ENCODE results near the gene DCC. TPM values are rescaled to one million over a fixed set of nuclear protein-coding genes. Genes with fewer than 3 reads are reported as not detected.

The DCC gene
- total and polyA plus RNA-seq, 2 donors from 2014 or later, result 3.9 TPM; not detected in 1

DNA sequence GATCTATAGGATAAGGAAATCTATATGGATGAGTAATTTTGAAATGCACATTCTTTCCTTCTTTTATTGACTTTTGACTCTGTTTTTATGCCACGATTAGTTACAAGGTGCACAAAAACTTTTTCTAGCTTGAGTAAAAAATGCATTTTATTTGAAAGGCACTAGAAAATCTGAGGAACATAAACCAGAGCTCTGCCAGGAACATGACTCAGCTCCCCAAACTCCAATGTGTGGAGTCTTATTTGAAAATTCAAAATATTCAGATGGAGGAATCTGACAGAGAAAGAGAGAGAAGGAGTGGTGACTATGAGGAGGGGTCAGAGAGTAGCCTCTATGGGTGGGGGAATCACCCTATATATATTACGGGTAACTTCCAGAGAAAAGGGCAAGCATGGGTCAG lies 231.0 kb downstream of the DCC start:
- Histone ChIP-seq H3K4me1 (ENCODE audit: control insufficient read depth in 2 of 3, insufficient read depth in 2 of 3, low read depth in 1 of 3, low read length in 3 of 3) (no peaks in the 10 kb centered on the region), H3K4me3 (ENCODE audit: low read length in 3 of 3) (no peak overlapping the region), H3K36me3 (ENCODE audit: control insufficient read depth in 2 of 3, insufficient read depth in 3 of 3, low read length in 3 of 3) (no peaks in the 10 kb centered on the region), H3K27me3 (ENCODE audit: control insufficient read depth, insufficient read depth, low read length) (no peaks in the 10 kb centered on the region), H3K27ac (ENCODE audit: low read depth in 2 of 2, low read length in 2 of 2) (no peak overlapping the region), H3K9ac (ENCODE audit: low read length in 3 of 3) (no peak overlapping the region), H3K9me3 (ENCODE audit: control insufficient read depth in 2 of 3, insufficient read depth in 1 of 3, low read length in 3 of 3) (no peaks in the 10 kb centered on the region)
- TF ChIP-seq, protein P1, sequence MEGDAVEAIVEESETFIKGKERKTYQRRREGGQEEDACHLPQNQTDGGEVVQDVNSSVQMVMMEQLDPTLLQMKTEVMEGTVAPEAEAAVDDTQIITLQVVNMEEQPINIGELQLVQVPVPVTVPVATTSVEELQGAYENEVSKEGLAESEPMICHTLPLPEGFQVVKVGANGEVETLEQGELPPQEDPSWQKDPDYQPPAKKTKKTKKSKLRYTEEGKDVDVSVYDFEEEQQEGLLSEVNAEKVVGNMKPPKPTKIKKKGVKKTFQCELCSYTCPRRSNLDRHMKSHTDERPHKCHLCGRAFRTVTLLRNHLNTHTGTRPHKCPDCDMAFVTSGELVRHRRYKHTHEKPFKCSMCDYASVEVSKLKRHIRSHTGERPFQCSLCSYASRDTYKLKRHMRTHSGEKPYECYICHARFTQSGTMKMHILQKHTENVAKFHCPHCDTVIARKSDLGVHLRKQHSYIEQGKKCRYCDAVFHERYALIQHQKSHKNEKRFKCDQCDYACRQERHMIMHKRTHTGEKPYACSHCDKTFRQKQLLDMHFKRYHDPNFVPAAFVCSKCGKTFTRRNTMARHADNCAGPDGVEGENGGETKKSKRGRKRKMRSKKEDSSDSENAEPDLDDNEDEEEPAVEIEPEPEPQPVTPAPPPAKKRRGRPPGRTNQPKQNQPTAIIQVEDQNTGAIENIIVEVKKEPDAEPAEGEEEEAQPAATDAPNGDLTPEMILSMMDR (IDR thresholded peaks at IDR 0.05; ENCODE audit: borderline replicate concordance, extremely low read depth, insufficient read depth), result no peak
- intact Hi-C loops (cut with DNase I), result no loop called here
- FAIRE-seq (no peak), DNase-seq (no peak)

DNA sequence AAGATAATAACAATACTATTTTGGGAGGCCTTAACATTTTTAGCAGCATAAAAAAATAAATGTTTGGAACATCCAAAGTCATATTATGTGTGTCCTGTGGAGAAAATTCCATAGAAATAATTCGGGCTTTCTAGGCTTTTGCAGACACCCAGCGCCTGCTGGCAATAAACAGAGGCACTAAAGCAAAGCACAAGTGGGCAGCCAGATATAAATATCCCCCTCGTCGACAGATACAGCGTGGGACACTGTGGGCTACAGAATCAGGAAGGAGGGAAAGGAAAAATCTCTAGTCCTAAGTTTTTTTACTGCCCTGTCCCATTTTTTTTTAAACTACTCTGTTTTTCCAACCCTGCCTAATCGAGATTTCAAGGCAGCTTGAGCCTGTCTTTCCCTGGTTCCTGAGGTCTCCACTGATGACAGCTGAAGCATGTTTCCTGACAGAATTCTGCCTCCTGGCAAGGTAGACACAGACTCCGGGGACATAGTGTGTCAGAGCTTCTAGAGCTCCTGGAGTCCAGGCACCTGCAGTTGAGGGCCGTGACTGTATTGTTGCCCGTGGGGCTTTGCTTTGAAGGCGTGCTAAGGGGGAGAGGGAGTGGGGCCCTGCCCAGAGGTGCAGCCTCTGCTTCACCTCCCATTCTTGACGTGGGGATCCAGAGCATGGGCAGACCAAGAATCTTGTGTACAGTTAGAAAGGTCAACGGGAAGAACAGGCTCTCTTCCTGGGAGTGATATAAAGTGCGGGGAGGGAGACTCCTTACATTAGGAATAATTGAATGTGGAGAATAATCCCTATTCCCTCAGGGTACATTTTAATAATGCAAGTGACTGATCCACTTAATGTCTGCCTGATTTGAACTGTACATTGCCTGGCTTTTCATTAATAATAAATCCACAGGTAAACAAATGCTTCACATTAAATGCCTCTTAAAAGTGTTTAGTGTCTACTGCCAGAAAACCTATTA lies 232.3 kb downstream of the DCC start:
- TF ChIP-seq, protein P1 (IDR thresholded peaks at IDR 0.05; ENCODE audit: borderline replicate concordance, extremely low read depth, insufficient read depth), result no peak
- no peak overlapping the region for H3K4me3 ChIP-seq (ENCODE audit: low read length in 3 of 3)
- peaks cover 0 to 1% (median 0%) of the 10 kb centered on the region in 3 donors for H3K9me3 ChIP-seq (ENCODE audit: control insufficient read depth in 2 of 3, insufficient read depth in 1 of 3, low read length in 3 of 3)
- no peaks in the 10 kb centered on the region for H3K27me3 ChIP-seq (ENCODE audit: control insufficient read depth, insufficient read depth, low read length)
- FAIRE-seq, result no peak
- no peaks in the 10 kb centered on the region for H3K4me1 ChIP-seq (ENCODE audit: control insufficient read depth in 2 of 3, insufficient read depth in 2 of 3, low read depth in 1 of 3, low read length in 3 of 3)
- peak in 3 of 5 donors; percentile 11 to 45 (median 19) for DNase-seq
- intact Hi-C loops (cut with DNase I), result no loop called here
- H3K36me3 ChIP-seq (ENCODE audit: control insufficient read depth in 2 of 3, insufficient read depth in 3 of 3, low read length in 3 of 3), result no peaks in the 10 kb centered on the region
- H3K9ac ChIP-seq (ENCODE audit: low read length in 3 of 3), result no peak overlapping the region
- H3K27ac ChIP-seq (ENCODE audit: low read depth in 2 of 2, low read length in 2 of 2), result no peak overlapping the region

DNA sequence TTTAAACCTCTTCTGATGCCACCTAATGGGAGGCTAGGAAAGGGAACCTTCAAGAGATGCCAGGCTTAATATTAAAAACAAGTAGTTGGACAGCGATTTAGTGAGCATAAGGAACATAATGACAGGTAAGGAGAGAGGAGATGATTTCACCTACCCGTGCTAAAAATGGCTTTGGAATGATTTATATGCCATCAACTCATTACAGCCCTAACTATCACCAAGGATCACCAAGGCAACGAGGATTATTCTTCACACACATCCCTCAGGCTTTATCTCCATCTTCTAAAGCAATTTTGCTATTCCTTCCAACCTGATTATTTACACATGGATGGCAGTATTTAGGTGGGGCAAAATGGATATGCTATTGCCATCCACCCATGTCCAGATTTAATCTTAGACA lies 237.8 kb downstream of the DCC start:
- Histone ChIP-seq H3K36me3 (ENCODE audit: control insufficient read depth in 2 of 3, insufficient read depth in 3 of 3, low read length in 3 of 3) (no peaks in the 10 kb centered on the region), H3K27me3 (ENCODE audit: control insufficient read depth, insufficient read depth, low read length) (no peaks in the 10 kb centered on the region), H3K4me1 (ENCODE audit: control insufficient read depth in 2 of 3, insufficient read depth in 2 of 3, low read depth in 1 of 3, low read length in 3 of 3) (no peaks in the 10 kb centered on the region), H3K9ac (ENCODE audit: low read length in 3 of 3) (no peak overlapping the region), H3K4me3 (ENCODE audit: low read length in 3 of 3) (no peak overlapping the region), H3K27ac (ENCODE audit: low read depth in 2 of 2, low read length in 2 of 2) (no peak overlapping the region), H3K9me3 (ENCODE audit: control insufficient read depth in 2 of 3, insufficient read depth in 1 of 3, low read length in 3 of 3) (peaks cover 0 to 1% (median 0%) of the 10 kb centered on the region in 3 donors)
- TF ChIP-seq, protein P1 (IDR thresholded peaks at IDR 0.05; ENCODE audit: borderline replicate concordance, extremely low read depth, insufficient read depth), result no peak
- intact Hi-C loops (cut with DNase I), result no loop called here
- DNase-seq (no peak), FAIRE-seq (no peak)

Measured in kidney (tissue), 14 donors.